CD4-positive, alpha-beta T cell treated with Interleukin-4 for 1 hour (primary cell): ENCODE data around the gene CIZ1.
"Not testable (repeated sequence)": the region's sequence is repeated elsewhere in the genome, so short reads cannot be mapped to it uniquely, and the experiment has no call there.

ENCODE experiments used
- DNase-seq, 2 donors: peaks; one replicate each; pipeline ENCODE4 v3.0.0-alpha.2; 2020 to 2022

Gene CIZ1

GRCh38 chr9:128145536-128145935 is 45.8 kb downstream of the CIZ1 start:
- DNase-seq: no peak

- DNase-seq: no peak
These were observed 46.9 kb downstream of the CIZ1 start for GRCh38 chr9:128144239-128145181.

GRCh38 chr9:128143525-128144238 is 47.7 kb downstream of the CIZ1 start:
- DNase-seq: no peak

GRCh38 chr9:128142596-128142995 is 48.8 kb downstream of the CIZ1 start:
- DNase-seq: no peak

- DNase-seq: no peak
These were observed 49.3 kb downstream of the CIZ1 start for GRCh38 chr9:128142061-128142460.

GRCh38 chr9:128141604-128142003 is 49.8 kb downstream of the CIZ1 start:
- no peak for DNase-seq

GRCh38 chr9:128139621-128140020 is 51.8 kb downstream of the CIZ1 start:
- no peak for DNase-seq

GRCh38 chr9:128138001-128138400 is 53.4 kb downstream of the CIZ1 start:
- DNase-seq: no peak

- DNase-seq: no peak
These were observed 54.3 kb downstream of the CIZ1 start for GRCh38 chr9:128136816-128137793.

- DNase-seq: not testable (repeated sequence)
These were observed 55.8 kb downstream of the CIZ1 start for GRCh38 chr9:128135561-128135960.

GRCh38 chr9:128132139-128132538 is 59.2 kb downstream of the CIZ1 start:
- DNase-seq: not testable (repeated sequence)

GRCh38 chr9:128131346-128131745 is 60.0 kb downstream of the CIZ1 start:
- not testable (repeated sequence) for DNase-seq

GRCh38 chr9:128130651-128131050 is 60.7 kb downstream of the CIZ1 start:
- not testable (repeated sequence) for DNase-seq

- peak; percentile 64 to 65 for DNase-seq
These were observed 61.3 kb downstream of the CIZ1 start for GRCh38 chr9:128129976-128130590.

- no peak for DNase-seq
These were observed 62.4 kb downstream of the CIZ1 start for GRCh38 chr9:128128836-128129590.

GRCh38 chr9:128127990-128128835 is 63.2 kb downstream of the CIZ1 start:
- peak; percentile 87 to 93 for DNase-seq

- peak; percentile 81 to 85 for DNase-seq
These were observed 63.8 kb downstream of the CIZ1 start, which contains the start of gene PTGES2 for GRCh38 chr9:128127568-128127989. PTGES2 (minus strand) TSS chr9:128127729; CDS start chr9:128127717, 12 bp downstream.

GRCh38 chr9:128125580-128126354 is 65.6 kb downstream of the CIZ1 start:
- DNase-seq: no peak

- DNase-seq: peak; percentile 48 to 49
These were observed 66.3 kb downstream of the CIZ1 start for GRCh38 chr9:128124873-128125579.
